22Rv1 (cell line): ENCODE data around the gene NCR2.

ENCODE experiments used
- CTCF ChIP-seq: fragments of 450-650 bp; IDR thresholded peaks from 2 replicates; pipeline ENCODE4 v1.5.1; 2017; ENCODE audit warnings: mild to moderate bottlenecking
- ZFX ChIP-seq: fragments of 450-650 bp; IDR thresholded peaks from 2 replicates; pipeline ENCODE4 v1.6.1; 2017; ENCODE audit warnings: antibody characterized with exemption, borderline replicate concordance

GRCh38 chr6:41315203-41315602 lies 20.2 kb upstream of the NCR2 start:
- TF ChIP-seq CTCF = no peak
- no peak for TF ChIP-seq ZFX
